ENCODE results near the gene PFDN4.

GRCh38 chr20:54221996-54222890 lies 14.4 kb downstream of the PFDN4 start:
- TF ChIP-seq CTCF (IDR thresholded peaks at IDR 0.05) (no peak), POLR2A (IDR thresholded peaks at IDR 0.05) (no peak)
